ENCODE results near the gene RAPGEF5. TPM values are rescaled to one million over a fixed set of nuclear protein-coding genes. Genes with fewer than 3 reads are reported as not detected.

The RAPGEF5 gene
- total RNA-seq, 1 experiment from 2014 or later, result 5.6 TPM

GRCh38 chr7:22338411-22338810, 18.5 kb downstream of the RAPGEF5 start:
- POLR2A ChIA-PET (ENCODE audit: unreplicated experiment), result no interaction called here
- H3K27me3 ChIP-seq (ENCODE audit: low read length), result no peaks in the 10 kb centered on the region
- TF ChIP-seq EZH2 (IDR thresholded peaks at IDR 0.05; ENCODE audit: low read length, unreplicated experiment) (no peak), EZH2phosphoT487 (IDR thresholded peaks at IDR 0.05; ENCODE audit: borderline replicate concordance, low read length) (no peak), CTCF (conservative IDR thresholded peaks at IDR 0.05; ENCODE audit: low read depth, low read length) (no peak)

GRCh38 chr7:22333680-22334141, 23.2 kb downstream of the RAPGEF5 start:
- intact Hi-C loops (cut with micrococcal nuclease), result no loop called here
- Histone ChIP-seq H3K27me3 (ENCODE audit: low read length) (no peaks in the 10 kb centered on the region), H3K4me3 (ENCODE audit: low read length) (no peak overlapping the region), H3K27ac (ENCODE audit: low read length) (no peak overlapping the region), H3K9me2 (replicated peaks; ENCODE audit: low read length) (no peaks in the 10 kb centered on the region), H2AFZ (ENCODE audit: low read length) (no peak overlapping the region), H3K4me1 (ENCODE audit: insufficient read depth, low read length) (peaks cover 17% of the 10 kb centered on the region), H3K79me2 (ENCODE audit: low read length) (no peaks in the 10 kb centered on the region), H3F3A (ENCODE audit: low read length, unreplicated experiment) (no peaks in the 10 kb centered on the region), H3K9me3 (ENCODE audit: low read length) (no peaks in the 10 kb centered on the region), H3K4me2 (ENCODE audit: low read length) (no peak overlapping the region), H3K36me3 (ENCODE audit: low read depth, low read length) (no peaks in the 10 kb centered on the region), H3K9ac (ENCODE audit: low read length) (no peak overlapping the region), H4K20me1 (ENCODE audit: low read length) (no peaks in the 10 kb centered on the region)
- ChIA-PET CTCF (no interaction called here), POLR2A (ENCODE audit: unreplicated experiment) (no interaction called here)
- BruUV-seq (replicated peaks), result no TSS peak
- TF ChIP-seq EZH2 (IDR thresholded peaks at IDR 0.05; ENCODE audit: low read length, unreplicated experiment) (no peak), EZH2phosphoT487 (IDR thresholded peaks at IDR 0.05; ENCODE audit: borderline replicate concordance, low read length) (no peak), CTCF (conservative IDR thresholded peaks at IDR 0.05; ENCODE audit: low read depth, low read length) (no peak)
- no peak for ATAC-seq
- DNase-seq, result peak; percentile 24

More at GRCh38 chr7:22338411-22338810, 18.5 kb downstream of the RAPGEF5 start:
- no peaks in the 10 kb centered on the region for H4K20me1 ChIP-seq (ENCODE audit: low read length)
- H3F3A ChIP-seq (ENCODE audit: low read length, unreplicated experiment), result no peaks in the 10 kb centered on the region
- H3K27ac ChIP-seq (ENCODE audit: low read length), result no peak overlapping the region
- no peak overlapping the region for H3K4me2 ChIP-seq (ENCODE audit: low read length)
- 0 out of 2 replicates have a peak, but pooled peaks cover 3% of the 10 kb centered on the region for H3K79me2 ChIP-seq (ENCODE audit: low read length)
- H3K9me3 ChIP-seq (ENCODE audit: low read length), result no peaks in the 10 kb centered on the region
- no peak overlapping the region for H3K9ac ChIP-seq (ENCODE audit: low read length)
- DNase-seq (no peak), ATAC-seq (no peak)
- H3K36me3 ChIP-seq (ENCODE audit: low read depth, low read length), result no peaks in the 10 kb centered on the region
- CTCF ChIA-PET, result no interaction called here
- no TSS peak for BruUV-seq (replicated peaks)
- H3K4me3 ChIP-seq (ENCODE audit: low read length), result no peak overlapping the region
- no peaks in the 10 kb centered on the region for H3K4me1 ChIP-seq (ENCODE audit: insufficient read depth, low read length)
- H2AFZ ChIP-seq (ENCODE audit: low read length), result no peak overlapping the region
- no peaks in the 10 kb centered on the region for H3K9me2 ChIP-seq (replicated peaks; ENCODE audit: low read length)
- intact Hi-C loops (cut with micrococcal nuclease), result no loop called here

- ATAC-seq, result no peak
- DNase-seq, result peak; percentile 5
- H3K27ac ChIP-seq (ENCODE audit: low read length), result no peak overlapping the region
- no peaks in the 10 kb centered on the region for H4K20me1 ChIP-seq (ENCODE audit: low read length)
- H3K36me3 ChIP-seq (ENCODE audit: low read depth, low read length), result no peaks in the 10 kb centered on the region
- no TSS peak for BruUV-seq (replicated peaks)
- no peaks in the 10 kb centered on the region for H3K9me3 ChIP-seq (ENCODE audit: low read length)
- ChIA-PET CTCF (no interaction called here), POLR2A (ENCODE audit: unreplicated experiment) (no interaction called here)
- H3K4me1 ChIP-seq (ENCODE audit: insufficient read depth, low read length), result peaks cover 17% of the 10 kb centered on the region
- H3K9me2 ChIP-seq (replicated peaks; ENCODE audit: low read length), result no peaks in the 10 kb centered on the region
- no peak overlapping the region for H2AFZ ChIP-seq (ENCODE audit: low read length)
- no peaks in the 10 kb centered on the region for H3K79me2 ChIP-seq (ENCODE audit: low read length)
- no peak overlapping the region for H3K4me3 ChIP-seq (ENCODE audit: low read length)
- H3K4me2 ChIP-seq (ENCODE audit: low read length), result no peak overlapping the region
- no peak overlapping the region for H3K9ac ChIP-seq (ENCODE audit: low read length)
- no peaks in the 10 kb centered on the region for H3K27me3 ChIP-seq (ENCODE audit: low read length)
- no peaks in the 10 kb centered on the region for H3F3A ChIP-seq (ENCODE audit: low read length, unreplicated experiment)
- TF ChIP-seq EZH2 (IDR thresholded peaks at IDR 0.05; ENCODE audit: low read length, unreplicated experiment), result no peak
- TF ChIP-seq CTCF (conservative IDR thresholded peaks at IDR 0.05; ENCODE audit: low read depth, low read length), result no peak
- no peak for TF ChIP-seq EZH2phosphoT487 (IDR thresholded peaks at IDR 0.05; ENCODE audit: borderline replicate concordance, low read length)
- intact Hi-C loops (cut with micrococcal nuclease), result no loop called here
Measured at GRCh38 chr7:22332461-22332870, 24.5 kb downstream of the RAPGEF5 start.

All from PC-3 (cell line).